22Rv1 (cell line): Measurements from ENCODE around the gene COL5A1.

Source experiments
- CTCF ChIP-seq: fragments of 450-650 bp; IDR thresholded peaks from 2 replicates; pipeline ENCODE4 v1.5.1; 2017; ENCODE audit warnings: mild to moderate bottlenecking
- ZFX ChIP-seq: fragments of 450-650 bp; IDR thresholded peaks from 2 replicates; pipeline ENCODE4 v1.6.1; 2017; ENCODE audit warnings: antibody characterized with exemption, borderline replicate concordance

- no peak for TF ChIP-seq CTCF
- no peak for TF ChIP-seq ZFX
These were observed 249.4 kb downstream of the COL5A1 start for GRCh38 chr9:134891053-134891452.
